ACC112 (cell line): ENCODE measurements around the gene CNR2.

Experiments
- H2AFZ ChIP-seq: fragments of 200-600 bp; sonication (generic); one replicate; pipeline ENCODE4 v1.6.0; 2017; ENCODE audit warnings: antibody characterized with exemption, low read length; ENCODE audit not compliant: unreplicated experiment
- H3K27ac ChIP-seq: fragments of 200-600 bp; sonication (generic); 2 replicates; pipeline ENCODE4 v1.5.1; 2014; ENCODE audit warnings: low read depth, mild to moderate bottlenecking, antibody characterized with exemption, low read length, moderate library complexity
- H3K27me3 ChIP-seq: fragments of 200-600 bp; sonication (generic); 2 replicates; pipeline ENCODE4 v1.6.1; 2014; ENCODE audit warnings: mild to moderate bottlenecking, antibody characterized with exemption, low read length, moderate library complexity, mixed read lengths; ENCODE audit not compliant: insufficient read depth
- H3K36me3 ChIP-seq: fragments of 200-600 bp; sonication (generic); 2 replicates; pipeline ENCODE4 v1.6.1; 2016; ENCODE audit warnings: mild to moderate bottlenecking, antibody characterized with exemption, low read length, moderate library complexity, mixed read lengths; ENCODE audit not compliant: insufficient read depth
- H3K4me1 ChIP-seq: fragments of 200-600 bp; sonication (generic); one replicate; pipeline ENCODE4 v1.6.1; 2016; ENCODE audit warnings: low read length, mixed read lengths; ENCODE audit not compliant: insufficient read depth, unreplicated experiment, control insufficient read depth
- H3K4me3 ChIP-seq: fragments of 200-600 bp; sonication (generic); 2 replicates; pipeline ENCODE4 v1.5.1; 2014; ENCODE audit warnings: mild to moderate bottlenecking, low read depth, low read length
- H3K79me2 ChIP-seq: fragments of 200-600 bp; sonication (generic); one replicate; pipeline ENCODE4 v1.6.0; 2016; ENCODE audit warnings: low read length; ENCODE audit not compliant: control insufficient read depth, unreplicated experiment, insufficient read depth

Gene CNR2

DNA sequence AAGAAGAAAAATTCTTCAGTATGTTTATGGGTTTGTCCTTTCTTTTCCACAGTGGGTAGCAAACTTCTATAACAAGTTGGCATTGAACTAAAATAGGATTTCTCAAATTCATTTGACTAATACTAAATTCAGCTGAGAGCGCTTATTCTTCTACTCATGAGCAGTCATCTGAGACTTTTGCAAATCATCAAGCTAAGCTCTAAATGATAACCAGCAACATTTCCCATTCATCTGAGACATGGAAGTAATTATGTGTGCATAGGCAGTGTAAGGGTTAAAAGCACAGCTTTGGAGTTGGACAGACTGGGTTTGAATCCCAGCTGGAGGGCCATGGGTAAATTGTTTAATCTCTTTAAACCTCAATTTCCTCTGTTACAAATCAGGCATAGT is 18.3 kb upstream of the CNR2 start:
- H2AFZ ChIP-seq: peak overlapping the region; percentile 34
- H3K4me3 ChIP-seq: peak overlapping the region; percentile 53
- peak overlapping the region; percentile 41 for H3K27ac ChIP-seq

GRCh38 chr1:23930861-23931490 is 17.8 kb upstream of the CNR2 start:
- H3K27ac ChIP-seq: peak overlapping the region; percentile 41
- no peaks in the 10 kb centered on the region for H3K27me3 ChIP-seq
- H3K36me3 ChIP-seq: no peaks in the 10 kb centered on the region
- no peaks in the 10 kb centered on the region for H3K79me2 ChIP-seq
- H3K4me3 ChIP-seq: peak overlapping the region; percentile 53
- H2AFZ ChIP-seq: peak overlapping the region; percentile 34
- peaks cover 8% of the 10 kb centered on the region for H3K4me1 ChIP-seq

More for the DNA sequence above, 18.3 kb upstream of the CNR2 start:
- H3K27me3 ChIP-seq: no peaks in the 10 kb centered on the region
- no peaks in the 10 kb centered on the region for H3K36me3 ChIP-seq
- peaks cover 8% of the 10 kb centered on the region for H3K4me1 ChIP-seq
- no peaks in the 10 kb centered on the region for H3K79me2 ChIP-seq

DNA sequence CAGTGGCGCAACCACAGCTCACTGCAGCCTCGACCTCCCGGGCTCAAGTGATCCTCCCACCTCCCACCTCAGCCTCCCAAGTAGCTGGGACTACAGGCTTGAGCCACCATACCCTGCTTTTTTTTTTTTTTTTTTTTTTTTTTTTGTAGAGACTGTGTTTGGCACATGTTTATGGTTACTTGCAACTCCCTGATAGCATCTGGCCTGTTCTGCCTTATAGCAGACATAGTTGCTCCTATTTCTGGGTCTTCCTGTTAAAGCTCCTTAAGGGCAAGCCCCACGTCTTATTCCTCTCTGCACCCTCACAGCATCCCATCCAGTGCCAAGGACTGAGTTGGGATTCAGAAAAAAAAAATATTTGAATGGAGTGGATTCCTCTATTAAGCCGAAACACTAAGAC is 17.1 kb upstream of the CNR2 start:
- no peaks in the 10 kb centered on the region for H3K36me3 ChIP-seq
- no peaks in the 10 kb centered on the region for H3K79me2 ChIP-seq
- no peak overlapping the region for H3K27ac ChIP-seq
- H3K4me1 ChIP-seq: peaks cover 8% of the 10 kb centered on the region
- H3K4me3 ChIP-seq: no peak overlapping the region
- H2AFZ ChIP-seq: no peak overlapping the region
- H3K27me3 ChIP-seq: no peaks in the 10 kb centered on the region

DNA sequence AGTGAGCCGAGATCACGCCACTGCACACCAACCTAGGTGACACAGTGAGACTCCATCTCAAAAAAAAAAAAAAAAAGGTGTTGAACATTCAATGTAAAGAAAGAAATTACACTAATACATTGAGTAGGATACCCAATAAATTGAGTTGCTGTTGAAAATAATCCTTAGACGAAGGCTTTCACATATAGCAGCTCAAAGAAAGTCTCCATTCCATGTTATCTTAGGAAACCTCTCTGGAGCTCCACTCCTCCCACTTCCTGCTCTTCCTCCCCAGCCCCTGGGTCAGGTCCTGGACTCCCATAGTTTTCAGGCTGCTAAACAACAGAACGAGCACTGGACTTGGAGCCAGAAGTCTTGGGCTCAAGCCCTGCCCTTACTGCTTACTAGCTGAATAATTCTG is 15.6 kb upstream of the CNR2 start:
- Histone ChIP-seq H3K4me3 (no peak overlapping the region), H3K79me2 (no peaks in the 10 kb centered on the region), H3K27ac (no peak overlapping the region), H3K4me1 (peaks cover 8% of the 10 kb centered on the region), H3K27me3 (no peaks in the 10 kb centered on the region), H2AFZ (no peak overlapping the region), H3K36me3 (no peaks in the 10 kb centered on the region)

GRCh38 chr1:23927097-23927496 is 13.9 kb upstream of the CNR2 start:
- Histone ChIP-seq H3K79me2 (no peaks in the 10 kb centered on the region), H3K36me3 (no peaks in the 10 kb centered on the region), H2AFZ (no peak overlapping the region), H3K27ac (no peak overlapping the region), H3K27me3 (no peaks in the 10 kb centered on the region), H3K4me1 (peaks cover 8% of the 10 kb centered on the region), H3K4me3 (no peak overlapping the region)

DNA sequence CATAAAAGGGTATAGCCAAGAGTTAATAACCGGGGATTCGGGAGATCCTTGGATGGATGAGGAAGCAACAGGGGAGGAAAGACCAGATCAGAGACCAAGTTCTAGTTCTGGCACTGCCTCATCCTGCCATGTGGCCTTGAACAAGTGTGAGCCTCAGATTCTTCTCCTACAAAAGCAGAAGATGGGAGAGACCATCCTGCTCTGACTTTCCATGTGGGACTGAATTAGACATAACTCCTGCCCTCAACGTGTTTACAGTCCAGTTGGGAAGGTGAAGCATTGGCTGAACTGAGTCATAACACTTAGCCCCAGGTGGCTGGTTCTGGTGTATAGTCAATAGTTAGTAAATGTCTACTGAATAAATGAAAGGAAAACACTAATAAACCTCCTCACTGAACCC is 12.1 kb upstream of the CNR2 start:
- Histone ChIP-seq H2AFZ (no peak overlapping the region), H3K4me3 (no peak overlapping the region), H3K27ac (no peak overlapping the region), H3K4me1 (no peaks in the 10 kb centered on the region), H3K36me3 (no peaks in the 10 kb centered on the region), H3K27me3 (no peaks in the 10 kb centered on the region), H3K79me2 (no peaks in the 10 kb centered on the region)

- H3K4me3 ChIP-seq: no peak overlapping the region
- H2AFZ ChIP-seq: no peak overlapping the region
- H3K4me1 ChIP-seq: no peaks in the 10 kb centered on the region
- H3K27me3 ChIP-seq: no peaks in the 10 kb centered on the region
- no peak overlapping the region for H3K27ac ChIP-seq
- no peaks in the 10 kb centered on the region for H3K79me2 ChIP-seq
- no peaks in the 10 kb centered on the region for H3K36me3 ChIP-seq
These were observed 11.4 kb upstream of the CNR2 start for GRCh38 chr1:23924601-23925000.

DNA sequence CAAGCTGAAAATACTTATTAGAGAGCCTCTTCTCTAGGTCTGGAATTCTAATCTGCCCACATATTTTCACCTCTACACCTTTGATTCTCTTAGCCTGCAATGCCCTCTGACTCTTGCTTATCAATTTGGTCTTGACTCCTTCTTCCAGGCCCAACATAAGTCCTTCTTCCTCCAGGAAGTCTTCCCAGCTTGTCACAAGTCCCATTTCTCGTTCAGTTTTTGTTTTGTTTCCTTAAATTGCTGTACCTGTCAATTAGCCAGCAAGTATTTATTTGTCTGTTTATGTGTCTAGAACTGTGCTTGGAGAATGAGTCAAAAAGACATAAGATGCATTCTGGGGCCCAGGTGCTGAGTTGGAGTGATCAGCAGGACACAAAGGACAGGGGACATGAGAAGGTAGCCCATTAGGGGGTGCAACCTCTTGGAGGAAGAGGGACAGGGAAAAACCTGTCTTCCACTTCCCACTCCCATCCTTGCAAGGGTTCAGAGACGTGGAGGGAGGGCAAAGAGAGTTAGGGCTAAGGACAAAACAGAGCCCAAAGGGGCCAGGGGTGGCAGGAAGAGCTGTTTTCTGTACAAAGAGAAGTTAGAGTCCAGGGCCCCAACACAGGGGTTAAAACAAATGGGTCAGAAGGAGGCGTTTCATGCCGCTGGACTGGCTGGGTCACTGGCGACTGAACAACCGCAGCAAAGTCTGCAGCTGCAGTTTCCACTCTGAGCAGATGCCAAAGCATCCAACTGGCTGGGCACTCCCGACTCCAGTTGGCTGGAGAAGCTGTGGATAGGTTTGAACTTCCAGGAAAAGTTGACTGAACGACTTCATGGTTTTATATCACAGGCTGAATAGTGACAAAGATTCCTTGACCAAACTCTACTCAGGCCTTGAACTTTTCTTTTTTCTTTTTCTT is 10.7 kb upstream of the CNR2 start:
- Histone ChIP-seq H3K4me3 (no peak overlapping the region), H3K79me2 (no peaks in the 10 kb centered on the region), H3K4me1 (no peaks in the 10 kb centered on the region), H3K27me3 (no peaks in the 10 kb centered on the region), H2AFZ (no peak overlapping the region), H3K27ac (no peak overlapping the region), H3K36me3 (no peaks in the 10 kb centered on the region)

DNA sequence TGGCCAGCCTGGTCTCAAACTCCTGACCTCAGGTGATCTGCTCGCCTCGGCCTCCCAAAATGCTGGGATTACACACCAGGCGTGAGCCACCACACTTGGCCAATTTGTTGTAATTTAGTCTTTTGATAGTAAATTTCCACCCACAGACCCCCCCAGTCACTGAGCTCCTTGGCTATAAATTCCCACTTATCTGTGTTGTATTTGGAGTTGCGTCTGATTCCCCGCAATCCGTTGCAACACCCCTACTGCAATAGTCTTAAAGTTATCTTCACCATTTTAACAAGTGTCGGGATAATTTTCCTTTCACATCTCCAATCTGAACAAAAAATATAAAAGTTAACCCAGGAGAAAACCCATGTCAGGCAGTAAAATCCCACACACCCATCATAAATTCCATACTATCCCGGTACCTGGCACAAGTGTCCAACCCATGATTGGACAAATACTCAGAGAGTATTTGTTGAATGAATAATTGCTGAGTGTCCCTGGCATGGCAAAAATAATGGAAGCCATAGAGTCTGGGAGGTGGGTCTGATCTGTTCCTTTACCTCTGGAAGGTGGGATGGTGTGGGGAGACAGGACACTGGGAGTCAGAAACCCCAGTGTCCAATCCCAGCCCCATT is 9.3 kb upstream of the CNR2 start:
- no peak overlapping the region for H3K4me3 ChIP-seq
- no peaks in the 10 kb centered on the region for H3K4me1 ChIP-seq
- H3K27me3 ChIP-seq: no peaks in the 10 kb centered on the region
- no peak overlapping the region for H3K27ac ChIP-seq
- no peaks in the 10 kb centered on the region for H3K36me3 ChIP-seq
- H2AFZ ChIP-seq: no peak overlapping the region
- H3K79me2 ChIP-seq: no peaks in the 10 kb centered on the region

- H3K27ac ChIP-seq: no peak overlapping the region
- no peaks in the 10 kb centered on the region for H3K27me3 ChIP-seq
- no peak overlapping the region for H2AFZ ChIP-seq
- H3K4me3 ChIP-seq: no peak overlapping the region
- H3K4me1 ChIP-seq: no peaks in the 10 kb centered on the region
- H3K36me3 ChIP-seq: no peaks in the 10 kb centered on the region
- H3K79me2 ChIP-seq: no peaks in the 10 kb centered on the region
These were observed 3.3 kb upstream of the CNR2 start for GRCh38 chr1:23916209-23917131.
